ENCODE measurements around the gene SPOP.
"Not testable (repeated sequence)": the region's sequence is repeated elsewhere in the genome, so short reads cannot be mapped to it uniquely, and the experiment has no call there.

The SPOP gene

DNA sequence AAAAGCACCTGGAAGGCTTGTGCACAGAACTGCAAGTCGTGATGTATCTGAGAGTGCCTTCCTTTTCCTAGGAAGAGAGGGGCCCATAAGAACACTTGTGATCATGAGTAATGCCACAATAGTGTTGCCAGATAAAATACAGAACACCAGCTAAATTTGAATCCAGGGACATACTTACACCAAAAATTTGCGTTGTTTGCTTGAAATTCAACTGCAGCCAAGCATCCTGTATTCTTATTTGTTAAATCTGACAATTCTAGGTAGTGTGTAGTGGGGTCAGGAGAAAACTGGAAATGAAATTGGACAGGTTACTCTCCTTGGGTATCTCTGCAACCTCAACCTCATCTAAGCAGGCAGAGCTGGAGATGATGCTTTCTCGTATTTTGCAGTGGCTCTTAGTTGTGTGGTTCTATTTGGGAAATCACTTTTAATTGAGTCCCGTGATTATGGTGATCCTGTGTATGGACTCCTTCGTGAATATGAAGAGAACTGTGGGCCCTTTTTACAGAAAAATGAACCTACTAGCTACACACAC, 17.9 kb upstream of the SPOP start:
- DNase-seq = no peak

DNA sequence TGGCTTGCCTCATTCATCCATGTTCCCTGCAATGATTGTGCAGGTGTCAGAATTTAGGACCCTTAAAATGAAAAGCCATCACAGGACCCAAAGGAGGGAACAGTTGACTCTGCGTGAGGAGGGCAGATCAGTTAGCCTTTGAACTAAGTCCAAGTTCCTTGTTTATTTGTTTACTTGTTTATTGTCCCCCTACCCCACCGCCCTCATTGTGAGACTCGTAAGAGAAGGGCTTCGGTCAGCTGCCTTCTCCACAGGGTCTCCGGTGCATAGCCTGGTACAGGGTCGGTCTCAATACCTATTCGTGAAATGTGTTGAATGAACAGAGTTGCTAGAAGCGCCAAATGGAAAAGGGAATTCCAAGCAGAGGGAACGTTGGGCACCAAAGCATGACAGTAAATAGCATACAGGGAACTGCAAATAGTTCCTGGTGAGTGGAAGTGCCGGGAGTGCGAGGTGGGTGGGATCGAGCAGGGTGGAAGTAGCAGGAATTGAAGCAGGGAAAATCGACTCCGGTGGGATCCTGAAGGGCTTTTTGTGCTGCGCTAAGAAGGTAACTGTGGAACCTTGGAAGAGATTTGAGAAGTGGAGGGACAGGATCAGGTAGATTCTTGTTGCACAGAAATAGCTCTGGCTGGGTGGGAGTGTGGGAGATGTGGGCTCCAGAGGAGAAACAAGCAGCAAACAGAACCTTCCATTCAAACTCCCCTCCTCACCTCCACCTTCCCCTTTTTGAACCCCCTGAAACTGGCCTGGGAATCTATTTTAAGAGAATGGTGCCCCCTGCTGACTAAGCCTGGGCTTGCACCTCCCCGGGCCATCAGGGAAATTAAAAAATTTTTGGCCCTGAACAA, 17.2 kb upstream of the SPOP start:
- DNase-seq = peak; percentile 29 to 81

DNA sequence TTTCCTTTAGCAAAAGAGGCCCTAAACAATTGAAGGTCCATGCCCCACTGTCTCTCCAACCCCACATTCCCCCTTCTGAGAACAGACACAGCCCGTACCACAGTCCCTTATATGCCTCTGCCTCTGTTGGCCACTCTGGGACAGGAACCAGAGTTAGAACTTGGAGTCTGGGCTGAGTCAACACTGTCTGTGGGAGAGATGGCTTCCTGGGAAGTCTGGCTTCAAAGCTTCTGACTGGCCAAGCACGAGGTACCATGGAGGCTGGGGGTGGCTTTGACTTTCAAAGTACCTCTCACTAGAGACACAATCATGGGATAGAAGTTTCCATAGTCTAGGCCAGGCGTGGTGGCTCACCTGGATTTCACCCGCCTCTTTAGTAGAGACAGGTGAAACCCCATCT, 14.9 kb upstream of the SPOP start:
- peak in 1 of 2 donors; percentile 34 for DNase-seq

DNA sequence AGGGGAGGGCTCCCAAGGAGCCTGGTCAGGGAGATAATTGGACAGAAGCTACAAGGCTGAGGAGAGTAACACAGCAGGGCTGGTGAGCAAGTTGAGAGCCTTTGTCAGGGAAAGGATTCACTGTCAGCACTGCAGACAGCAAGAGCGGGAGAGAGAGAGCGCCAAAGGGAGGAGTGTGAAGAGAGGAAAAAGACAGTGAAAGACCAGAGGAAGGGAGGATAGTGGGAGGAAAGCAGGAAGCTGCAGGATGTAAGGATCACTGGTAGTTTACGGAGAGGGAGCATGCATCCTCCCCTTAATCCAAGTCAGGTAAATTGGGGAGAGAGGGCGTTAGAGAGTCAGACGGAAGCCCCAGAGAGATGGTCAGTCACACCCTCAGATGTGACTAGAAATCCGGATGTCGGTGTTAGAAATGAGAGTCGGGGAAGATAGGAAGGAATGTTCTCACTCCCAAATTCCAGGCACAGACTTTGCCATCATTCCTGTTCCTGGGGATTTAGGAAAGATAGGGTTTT, 13.8 kb upstream of the SPOP start:
- no peak for DNase-seq

DNA sequence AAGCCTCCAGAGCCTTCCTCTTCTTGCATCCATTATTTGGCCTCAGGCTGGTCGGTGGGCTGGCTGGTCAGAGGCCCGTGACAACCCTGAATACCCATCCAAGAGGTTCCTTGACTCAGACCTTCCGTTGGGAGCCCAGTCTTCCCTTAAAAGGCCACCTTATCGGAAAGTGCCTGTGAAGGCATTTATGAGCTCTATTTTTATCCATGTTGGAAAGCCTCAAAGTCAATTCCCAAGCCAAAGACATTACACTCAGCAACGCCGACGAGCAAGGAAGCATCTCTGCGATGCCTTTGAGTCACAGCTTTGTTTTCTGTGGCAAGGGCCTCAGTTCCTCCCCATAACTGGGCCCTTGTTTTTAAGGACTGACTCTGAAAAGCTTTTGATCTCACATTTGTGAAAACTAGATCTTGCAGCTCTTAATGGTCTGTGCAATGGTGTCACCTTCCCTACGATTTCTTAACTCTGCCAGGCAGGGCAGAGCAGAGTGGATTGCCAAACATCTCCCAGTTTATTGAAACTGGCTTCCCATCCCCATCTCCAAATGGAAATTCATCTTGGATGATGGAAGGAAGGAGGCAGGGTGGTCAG, 13.3 kb upstream of the SPOP start:
- DNase-seq = no peak

DNA sequence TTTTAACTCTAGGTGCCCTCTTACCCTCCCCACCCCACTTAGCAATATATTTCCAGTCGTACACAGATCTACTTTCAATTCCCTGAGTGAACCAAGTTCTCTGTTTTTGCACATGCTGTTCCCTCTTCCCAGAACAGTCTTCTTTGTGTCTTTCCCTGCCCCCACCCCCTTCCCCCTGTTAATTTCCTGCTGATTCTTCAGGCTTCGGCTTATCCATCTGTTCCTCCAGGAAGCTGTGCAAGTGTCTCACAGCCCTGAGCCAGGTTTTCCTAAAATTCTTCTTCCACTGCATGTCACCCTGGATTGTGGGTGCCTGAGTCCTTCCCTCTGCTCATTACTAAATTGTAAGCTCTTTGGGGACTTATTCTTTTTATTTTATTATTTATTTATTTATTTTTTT, 12.4 kb upstream of the SPOP start:
- no peak for DNase-seq

DNA sequence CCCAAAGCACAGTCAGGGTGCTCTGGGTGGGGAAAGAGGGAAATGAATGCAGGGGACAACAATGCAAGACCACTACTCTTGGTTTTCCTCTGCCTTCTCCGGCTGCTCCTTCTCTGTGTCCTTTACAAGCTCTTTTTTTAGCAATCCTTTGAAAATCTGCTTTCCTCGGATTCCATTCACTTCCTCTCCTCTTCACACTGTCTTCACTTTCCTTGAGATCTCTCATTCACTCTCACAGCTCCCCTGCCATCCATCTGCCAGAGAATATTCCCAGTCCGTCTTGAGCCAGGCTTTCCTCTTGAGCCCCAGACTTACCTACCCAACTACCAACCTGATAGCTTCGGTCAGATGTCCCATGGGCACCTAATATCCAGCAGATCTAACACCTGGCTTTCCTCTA, 11.0 kb upstream of the SPOP start:
- no peak for DNase-seq

DNA sequence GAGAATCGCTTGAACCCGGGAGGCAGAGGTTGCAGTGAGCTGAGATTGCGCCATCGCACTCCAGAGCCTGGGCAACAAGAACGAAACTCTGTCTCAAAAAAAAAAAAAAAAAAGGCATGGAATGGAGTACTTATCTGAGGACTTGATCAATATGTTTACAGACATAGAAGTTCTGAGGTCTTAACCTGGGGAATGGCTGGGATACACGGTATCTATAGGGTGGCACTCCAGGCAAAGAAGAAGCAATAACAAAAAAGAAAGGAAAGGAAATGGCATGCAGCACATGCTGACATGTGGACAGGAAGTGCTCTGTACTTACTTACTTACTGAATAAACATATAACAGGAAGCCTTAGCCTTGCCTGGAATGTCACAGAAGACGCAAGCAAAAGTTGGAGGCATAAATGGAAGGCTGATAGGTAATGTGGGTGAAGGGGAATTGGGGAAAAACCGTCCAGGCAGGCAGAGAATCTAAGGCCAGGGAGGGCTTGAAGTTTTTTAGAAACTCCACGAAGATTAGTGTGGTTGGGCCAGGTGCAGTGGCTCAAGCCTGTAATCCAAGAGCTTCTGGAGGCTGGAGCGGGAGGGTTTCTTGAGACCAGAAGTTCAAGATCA, 10.1 kb upstream of the SPOP start:
- DNase-seq = peak; percentile 25 to 27

DNA sequence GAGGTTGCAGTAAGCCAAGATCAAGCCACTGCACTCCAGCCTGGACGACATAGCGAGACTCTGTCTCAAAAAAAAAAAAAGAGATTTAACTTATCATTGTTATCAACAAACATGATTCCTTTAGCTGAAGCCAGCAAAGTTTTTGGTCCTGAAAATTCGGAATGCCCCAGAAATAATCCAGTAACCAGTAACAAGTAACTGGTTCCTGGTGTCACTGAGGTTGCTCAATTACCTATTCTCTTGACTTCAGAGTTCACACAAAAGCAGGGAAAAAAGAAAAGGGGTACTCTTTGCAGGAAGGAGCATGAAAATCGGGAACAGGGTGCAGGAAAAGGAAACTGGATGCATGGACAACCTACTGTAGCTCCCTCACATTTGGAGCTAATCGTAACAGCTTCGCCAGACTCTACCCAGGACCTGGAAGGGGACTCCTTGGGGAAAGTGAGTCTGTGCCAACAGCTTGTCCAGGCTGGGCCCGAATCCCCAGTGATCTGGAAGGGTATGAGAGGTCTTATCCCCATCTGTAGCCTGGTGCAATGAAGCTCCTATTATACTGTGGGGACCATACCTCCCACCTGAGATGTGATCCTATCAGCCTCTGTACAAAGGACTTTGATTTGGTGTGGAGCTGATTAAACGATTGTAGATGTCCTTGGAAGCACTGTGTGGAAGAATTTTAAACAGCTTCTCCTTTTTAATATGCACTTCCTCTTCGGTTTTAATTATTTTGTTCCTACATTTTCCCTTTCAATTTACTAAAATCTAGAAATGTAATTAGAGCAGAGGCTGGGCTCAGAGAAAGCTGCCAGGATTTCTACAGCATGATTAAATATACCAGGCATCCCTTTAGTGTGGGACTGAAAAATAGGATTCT, 3.4 kb upstream of the SPOP start:
- DNase-seq = peak; percentile 55 to 73

DNA sequence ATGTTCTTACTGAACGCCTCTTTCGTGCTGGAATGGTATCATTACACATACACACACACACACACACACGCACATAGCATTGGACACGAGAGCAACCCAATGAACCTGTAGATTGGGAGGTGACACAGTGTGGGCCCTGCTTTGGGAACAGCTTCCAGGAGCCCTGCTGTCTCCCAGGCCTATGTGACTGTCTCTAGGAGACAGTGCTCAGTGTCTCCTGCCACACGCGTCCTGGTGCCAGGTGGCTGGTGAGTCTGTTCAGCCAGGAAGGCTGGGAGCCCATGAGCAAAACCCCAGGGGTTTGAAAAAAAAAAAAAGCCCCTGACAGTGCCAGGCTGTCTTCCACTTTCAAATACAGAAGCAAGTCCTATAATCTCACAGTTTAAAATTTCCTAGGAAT, 2.4 kb upstream of the SPOP start:
- no peak for DNase-seq

DNA sequence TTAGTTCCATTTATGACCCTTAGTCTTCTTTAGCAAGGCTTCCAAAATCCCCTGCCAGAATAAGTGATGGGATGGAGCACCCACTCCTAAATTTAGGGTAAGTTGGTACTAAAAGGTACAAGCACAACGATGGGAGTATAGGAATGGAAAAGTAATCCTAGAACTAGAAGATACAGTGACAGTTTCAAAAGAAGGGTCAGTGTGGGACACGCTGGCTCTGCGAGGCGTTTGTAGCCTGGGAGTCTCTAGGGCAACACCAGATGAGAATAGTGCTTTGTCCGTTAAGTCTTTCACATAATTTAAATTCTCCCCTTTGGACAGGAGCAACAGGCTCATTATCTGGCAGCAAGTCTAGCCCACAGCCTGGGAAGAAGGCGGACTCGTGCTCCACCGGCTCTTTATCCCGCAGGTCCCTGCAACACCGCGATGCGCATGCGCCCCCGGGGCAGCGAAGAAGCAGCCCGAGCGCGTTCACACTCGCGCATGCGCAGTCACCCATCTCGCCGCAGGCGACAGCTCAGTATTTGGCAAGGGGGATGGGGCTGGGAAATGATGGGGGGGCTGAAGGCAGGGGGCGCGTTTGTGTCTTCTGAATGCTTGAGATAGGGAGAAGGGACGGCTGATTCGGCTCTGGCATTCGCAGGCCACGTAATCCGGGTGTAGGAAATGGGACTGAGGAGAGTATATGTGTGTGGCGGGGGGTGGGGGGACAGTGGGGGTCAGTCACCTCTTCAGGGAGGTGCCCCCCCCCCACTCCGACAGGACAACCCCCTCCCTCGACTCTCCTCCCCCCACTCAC, 564 bp downstream of the SPOP start:
- DNase-seq = peak; percentile 84 to 95

DNA sequence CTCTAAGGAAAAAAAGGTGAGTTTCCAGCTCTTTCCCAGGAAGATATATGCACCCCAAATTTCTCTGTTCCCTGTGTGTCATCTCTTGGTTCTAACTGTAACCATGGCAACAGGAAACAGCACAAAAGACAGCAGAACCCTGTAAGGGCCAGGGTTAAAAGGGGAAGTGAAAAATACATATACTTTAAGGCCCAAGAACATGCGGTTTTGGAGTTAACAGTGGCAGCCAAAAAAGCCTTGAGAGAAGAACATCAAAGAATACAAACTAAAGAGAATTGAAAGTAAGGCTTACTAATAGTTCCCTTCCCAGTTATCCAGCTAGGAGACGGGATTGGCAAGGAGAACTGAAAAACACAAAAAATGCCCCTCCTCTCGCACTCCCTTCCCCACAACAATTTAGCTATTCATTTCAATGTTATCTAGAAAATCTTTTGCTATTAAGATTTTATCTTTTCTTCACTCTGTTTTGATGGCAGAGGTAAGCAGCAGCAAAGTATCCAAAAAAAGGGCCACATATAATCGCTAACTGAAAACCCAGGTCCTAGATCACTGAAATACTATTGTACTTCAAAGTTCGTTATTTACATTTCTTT, 1.5 kb downstream of the SPOP start:
- peak; percentile 80 to 83 for DNase-seq

DNA sequence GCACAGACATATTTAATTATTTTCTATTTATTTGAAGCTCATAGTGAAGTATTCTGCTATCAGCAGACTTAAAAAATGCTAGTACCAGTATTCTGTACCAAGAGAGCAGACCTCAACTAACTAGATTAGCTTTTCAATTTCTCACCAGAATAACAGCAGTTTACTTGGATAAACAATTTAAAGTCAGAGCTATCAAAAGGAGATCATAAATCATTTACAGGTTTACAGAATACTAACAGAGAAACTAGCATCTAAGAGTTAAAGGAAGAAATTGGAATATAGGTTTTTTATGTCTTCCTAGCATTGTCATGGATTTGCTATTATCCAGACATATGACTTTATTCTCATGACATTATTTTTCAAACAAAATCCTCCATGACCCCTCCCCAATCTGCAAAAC, 3.4 kb downstream of the SPOP start:
- DNase-seq = no peak

DNA sequence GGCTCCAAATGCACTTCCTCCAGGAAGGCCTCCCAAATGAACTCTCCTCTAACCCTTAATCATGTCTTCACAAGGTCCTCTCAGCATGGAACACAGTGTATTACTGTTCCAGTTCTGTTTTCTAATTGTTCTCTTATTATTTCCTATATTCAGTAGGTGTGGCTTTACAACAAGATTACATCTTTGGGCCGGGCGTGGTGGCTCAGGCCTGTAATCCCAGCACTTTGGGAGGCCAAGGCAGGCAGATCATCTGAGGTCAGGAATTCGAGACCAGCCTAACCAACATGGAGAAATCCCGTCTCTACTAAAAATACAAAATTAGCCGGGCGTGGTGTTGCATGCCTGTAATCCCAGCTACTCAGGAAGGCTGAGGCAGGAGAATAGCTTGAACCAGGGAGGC, 4.2 kb downstream of the SPOP start:
- not testable (repeated sequence) for DNase-seq

DNA sequence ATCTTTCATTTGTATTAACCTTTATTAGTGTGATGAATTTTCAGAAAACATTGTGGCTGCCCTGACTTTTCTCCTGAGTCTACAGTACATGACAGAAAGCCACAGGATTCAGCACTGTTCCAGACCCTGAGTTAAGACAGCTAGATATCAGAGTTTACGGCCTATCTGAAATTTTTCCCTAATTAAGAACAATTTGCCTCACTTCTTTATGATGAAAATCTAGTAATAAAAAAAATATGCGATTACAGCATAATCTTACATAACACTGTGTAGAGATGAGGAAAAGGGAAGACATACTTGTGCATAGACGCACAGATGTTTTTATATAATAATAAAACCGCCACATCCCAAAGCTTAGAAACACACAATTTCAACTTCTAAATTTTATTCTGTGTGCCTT, 7.3 kb downstream of the SPOP start:
- peak in 1 of 2 donors; percentile 53 for DNase-seq

DNA sequence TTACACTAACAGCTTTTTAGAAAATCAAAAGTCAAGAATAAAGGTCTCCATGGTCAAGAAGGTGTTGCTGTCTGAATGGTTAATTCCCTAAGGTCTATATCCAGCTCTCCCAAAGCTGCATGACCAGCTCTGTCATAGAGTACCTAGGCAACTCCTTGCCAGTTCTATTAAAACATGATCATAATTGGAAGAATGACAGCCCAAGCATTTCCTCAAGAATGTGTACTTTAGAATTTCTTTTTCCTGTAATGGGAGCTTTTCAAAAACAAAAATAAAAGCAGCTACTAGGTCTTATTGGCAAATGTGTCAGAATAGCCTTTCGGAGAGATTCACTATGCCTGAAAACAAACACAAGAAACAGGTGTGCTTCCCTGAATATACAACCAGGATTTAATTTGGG, 7.9 kb downstream of the SPOP start:
- no peak for DNase-seq

DNA sequence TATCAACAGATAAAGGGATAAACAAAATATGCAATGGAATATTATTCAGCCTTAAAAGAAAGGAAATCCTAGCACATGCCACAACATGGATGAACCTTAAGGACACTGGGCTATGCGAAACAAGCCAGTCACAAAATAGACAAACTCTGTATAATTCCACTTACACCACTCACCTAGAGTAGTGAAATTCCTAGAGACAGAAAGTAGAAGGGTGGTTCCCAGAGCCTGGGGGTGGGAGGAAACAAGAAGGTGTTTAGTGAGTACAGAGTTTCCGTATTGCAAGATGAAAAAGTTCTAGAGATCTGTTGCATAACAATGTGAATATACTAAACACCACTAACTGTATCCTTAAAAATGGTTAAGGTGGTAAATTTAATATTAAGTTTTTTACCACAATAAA, 10.0 kb downstream of the SPOP start:
- DNase-seq = peak; percentile 19 to 45

DNA sequence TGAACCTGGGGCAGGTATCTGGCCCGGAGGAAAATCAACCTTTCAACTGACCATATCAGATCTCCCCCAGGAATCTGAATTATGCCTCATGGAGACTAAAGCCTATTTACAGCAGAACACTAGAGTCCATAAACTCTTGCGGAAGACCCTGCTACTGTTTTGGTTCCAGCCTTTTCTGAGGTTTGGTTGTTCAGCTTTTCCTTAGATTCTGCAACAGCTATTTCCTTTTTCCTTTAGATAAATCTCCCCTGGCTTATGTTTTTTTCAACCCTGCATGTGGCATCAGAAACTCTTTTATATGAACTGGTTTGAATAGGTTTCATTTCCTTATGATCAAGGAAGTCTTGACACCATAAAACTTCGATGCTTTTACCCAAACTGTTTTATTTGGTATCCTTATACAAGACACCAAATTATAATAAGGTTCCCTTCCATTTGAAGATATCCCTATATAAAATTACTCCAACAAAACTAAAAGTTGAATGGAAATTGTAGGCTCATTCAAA, 13.1 kb downstream of the SPOP start:
- no peak for DNase-seq

DNA sequence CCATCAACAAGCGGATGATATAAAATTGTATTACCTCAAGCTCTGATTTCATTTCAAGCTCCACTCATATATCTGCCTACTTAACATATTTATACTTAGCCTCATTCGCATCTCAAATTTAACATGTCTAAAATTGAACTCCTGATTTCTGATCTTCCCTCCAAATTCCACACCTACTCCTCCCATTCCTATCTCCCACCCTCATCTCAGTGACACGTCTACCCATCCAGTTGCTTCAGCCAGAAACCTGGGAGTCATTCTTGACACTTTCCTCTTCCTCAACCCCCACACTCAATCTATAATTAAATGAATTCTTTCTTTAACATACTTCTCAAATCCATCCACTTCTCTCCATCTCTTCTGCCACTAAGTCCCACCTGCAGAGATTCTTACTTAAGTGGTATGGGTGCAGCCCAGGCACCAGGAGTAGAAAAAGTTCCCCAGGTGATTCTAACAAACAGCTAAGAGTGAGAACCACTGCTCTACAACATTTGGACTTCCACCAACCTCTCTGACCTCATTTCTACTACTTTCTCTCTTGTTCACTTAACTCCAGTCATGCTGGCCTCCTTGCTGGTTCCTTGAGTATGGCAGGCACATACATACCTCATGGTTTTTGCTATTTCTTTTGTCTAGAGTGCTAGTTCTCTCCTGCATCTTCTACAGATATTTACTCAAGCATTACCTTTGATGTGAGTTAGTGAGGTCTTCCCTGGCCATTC, 18.1 kb downstream of the SPOP start:
- no peak for DNase-seq

DNA sequence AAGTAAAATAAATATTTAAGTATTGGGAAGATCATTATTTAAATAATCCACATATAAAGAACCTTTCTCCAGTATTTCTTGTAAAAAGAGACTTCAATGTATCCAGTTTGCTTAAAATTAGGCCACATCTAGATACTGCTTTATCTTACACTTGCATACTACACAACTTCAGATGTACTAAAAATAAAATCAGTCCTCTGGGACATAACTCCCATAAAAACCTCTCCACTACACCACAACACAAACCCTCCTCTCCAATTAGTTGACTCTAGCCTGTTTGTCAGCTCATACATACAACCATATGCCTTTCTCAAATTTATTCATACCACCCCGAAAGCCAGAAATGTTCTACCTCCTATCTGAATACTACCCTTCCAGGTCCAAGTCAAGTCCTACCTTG, 21.6 kb downstream of the SPOP start:
- no peak for DNase-seq

DNA sequence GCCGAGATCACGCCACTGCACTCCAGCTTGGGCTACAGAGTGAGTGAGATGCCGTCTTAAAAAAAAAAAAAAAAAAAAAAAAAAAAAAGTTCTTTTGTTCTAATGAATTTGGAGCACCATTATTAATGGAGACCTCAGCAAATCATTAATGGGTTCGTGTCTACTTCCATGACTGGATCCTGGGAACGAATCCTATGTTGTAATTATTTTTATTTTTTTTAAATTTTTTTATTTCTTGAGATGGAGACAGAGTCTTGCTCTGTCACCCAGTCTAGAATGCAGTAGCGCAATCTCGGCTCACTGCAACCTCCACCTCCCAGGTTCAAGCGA, 30.7 kb downstream of the SPOP start:
- DNase-seq = no peak

Data from inflammatory macrophage treated with lipopolysaccharide for 1 hour (primary cell).